Measurements from ENCODE around the gene CLK3.
"Not testable (repeated sequence)": the region's sequence is repeated elsewhere in the genome, so short reads cannot be mapped to it uniquely, and the experiment has no call there.

Gene CLK3

GRCh38 chr15:74615508-74616365 is at the start of gene CLK3:
CLK3 (plus strand) TSS chr15:74615836; CDS start chr15:74619197, 3,361 bp downstream.
- no peak for FAIRE-seq

- FAIRE-seq: no peak
Observed at GRCh38 chr15:74568594-74568993, 47.0 kb upstream of the CLK3 start.

GRCh38 chr15:74569731-74570070 is 45.9 kb upstream of the CLK3 start:
- no peak for FAIRE-seq

- no peak for FAIRE-seq
Observed at GRCh38 chr15:74571191-74571590, 44.4 kb upstream of the CLK3 start.

GRCh38 chr15:74573987-74574386 is 41.6 kb upstream of the CLK3 start:
- FAIRE-seq: no peak

GRCh38 chr15:74578496-74578994 is 37.1 kb upstream of the CLK3 start:
- FAIRE-seq: no peak

GRCh38 chr15:74579001-74579400 is 36.6 kb upstream of the CLK3 start:
- FAIRE-seq: no peak

- no peak for FAIRE-seq
Observed at GRCh38 chr15:74580538-74581350, 34.9 kb upstream of the CLK3 start.

- FAIRE-seq: no peak
Observed at GRCh38 chr15:74584204-74584603, 31.4 kb upstream of the CLK3 start.

- no peak for FAIRE-seq
Observed at GRCh38 chr15:74584779-74585178, 30.9 kb upstream of the CLK3 start.

- FAIRE-seq: no peak
Observed at GRCh38 chr15:74585191-74585590, 30.4 kb upstream of the CLK3 start.

GRCh38 chr15:74585857-74586256 is 29.8 kb upstream of the CLK3 start:
- no peak for FAIRE-seq

GRCh38 chr15:74589826-74590225 is 25.8 kb upstream of the CLK3 start:
- FAIRE-seq: no peak

GRCh38 chr15:74592222-74592621 is 23.4 kb upstream of the CLK3 start:
- FAIRE-seq: no peak

- no peak for FAIRE-seq
Observed at GRCh38 chr15:74593122-74593521, 22.5 kb upstream of the CLK3 start.

GRCh38 chr15:74594455-74594854 is 21.2 kb upstream of the CLK3 start:
- no peak for FAIRE-seq

- FAIRE-seq: no peak
Observed at GRCh38 chr15:74595271-74595670, 20.4 kb upstream of the CLK3 start.

- FAIRE-seq: not testable (repeated sequence)
Observed at GRCh38 chr15:74596736-74597135, 18.9 kb upstream of the CLK3 start.

- FAIRE-seq: not testable (repeated sequence)
Observed at GRCh38 chr15:74597146-74597705, 18.4 kb upstream of the CLK3 start.

- no peak for FAIRE-seq
Observed at GRCh38 chr15:74598126-74598842, 17.4 kb upstream of the CLK3 start.

GRCh38 chr15:74599156-74599555 is 16.5 kb upstream of the CLK3 start:
- no peak for FAIRE-seq

GRCh38 chr15:74603026-74603788 is 12.4 kb upstream of the CLK3 start:
- FAIRE-seq: no peak

All from colon (tissue), 2 donors.